HTR-8/SVneo (cell line): ENCODE results near the gene MSX2.

Experiments
- DNase-seq: peaks from one replicate; pipeline ENCODE4 v3.0.0; 2011; ENCODE audit warnings: low spot score, mixed read lengths; ENCODE audit not compliant: insufficient read length
- FAIRE-seq: peaks from 2 replicates; lab custom pipeline; 2011; peaks lifted over from hg19 to GRCh38; lab: Jason Lieb, UNC

MSX2 gene

GRCh38 chr5:174765540-174765939 lies 41.2 kb downstream of the MSX2 start:
- DNase-seq (no peak), FAIRE-seq (peak; percentile 71)

- FAIRE-seq (no peak), DNase-seq (no peak)
These were observed 43.3 kb downstream of the MSX2 start for GRCh38 chr5:174767670-174768069.

GRCh38 chr5:174769005-174769404 lies 44.6 kb downstream of the MSX2 start:
- FAIRE-seq = no peak

GRCh38 chr5:174773371-174773770 lies 49.0 kb downstream of the MSX2 start:
- DNase-seq = no peak
- FAIRE-seq = no peak

More at GRCh38 chr5:174769005-174769404, 44.6 kb downstream of the MSX2 start:
- DNase-seq = no peak

- no peak for FAIRE-seq
- DNase-seq = no peak
These were observed 50.7 kb downstream of the MSX2 start for GRCh38 chr5:174775081-174775480.

- FAIRE-seq (no peak), DNase-seq (no peak)
These were observed 52.7 kb downstream of the MSX2 start for GRCh38 chr5:174777111-174777510.

GRCh38 chr5:174777583-174777982 lies 53.2 kb downstream of the MSX2 start:
- no peak for DNase-seq
- FAIRE-seq = no peak
